ENCODE results near the gene PARP1. TPM values are rescaled to one million over a fixed set of nuclear protein-coding genes. Genes with fewer than 3 reads are reported as not detected.
A peak's percentile ranks its signal among the peaks of the same experiment; 100 is the strongest.

The PARP1 gene
- total RNA-seq, 1 donor from 2014 or later = 18.4 TPM

DNA sequence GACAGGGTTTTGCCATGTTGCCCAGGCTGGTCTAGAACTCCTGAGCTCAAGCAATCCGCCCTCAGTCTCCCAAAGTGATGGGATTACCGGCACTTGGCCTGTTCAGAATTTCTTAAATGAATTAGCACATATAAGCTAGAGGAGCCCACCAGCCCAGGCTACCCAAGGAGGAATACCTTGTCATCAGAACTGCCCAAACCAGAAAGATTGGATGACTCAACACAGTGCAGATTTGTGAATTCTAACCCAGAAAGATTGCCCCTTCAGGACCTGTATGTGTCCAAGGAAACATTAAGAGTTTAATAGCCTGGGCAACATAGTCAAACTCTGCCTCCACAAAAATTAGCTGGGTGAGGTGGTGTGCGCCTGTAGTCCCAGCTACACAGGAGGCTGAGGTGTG is 84.9 kb downstream of the PARP1 start:
- DNase-seq (ENCODE audit: low read depth) (peak; percentile 37), FAIRE-seq (no peak)
- H3K27me3 ChIP-seq (ENCODE audit: control insufficient read depth, insufficient read depth, low read length) = no peaks in the 10 kb centered on the region
- no peaks in the 10 kb centered on the region for H3K36me3 ChIP-seq (ENCODE audit: control insufficient read depth, insufficient read depth, low read length)
- H3K4me3 ChIP-seq (ENCODE audit: low read depth, low read length) = no peak overlapping the region
- TF ChIP-seq, protein P1, sequence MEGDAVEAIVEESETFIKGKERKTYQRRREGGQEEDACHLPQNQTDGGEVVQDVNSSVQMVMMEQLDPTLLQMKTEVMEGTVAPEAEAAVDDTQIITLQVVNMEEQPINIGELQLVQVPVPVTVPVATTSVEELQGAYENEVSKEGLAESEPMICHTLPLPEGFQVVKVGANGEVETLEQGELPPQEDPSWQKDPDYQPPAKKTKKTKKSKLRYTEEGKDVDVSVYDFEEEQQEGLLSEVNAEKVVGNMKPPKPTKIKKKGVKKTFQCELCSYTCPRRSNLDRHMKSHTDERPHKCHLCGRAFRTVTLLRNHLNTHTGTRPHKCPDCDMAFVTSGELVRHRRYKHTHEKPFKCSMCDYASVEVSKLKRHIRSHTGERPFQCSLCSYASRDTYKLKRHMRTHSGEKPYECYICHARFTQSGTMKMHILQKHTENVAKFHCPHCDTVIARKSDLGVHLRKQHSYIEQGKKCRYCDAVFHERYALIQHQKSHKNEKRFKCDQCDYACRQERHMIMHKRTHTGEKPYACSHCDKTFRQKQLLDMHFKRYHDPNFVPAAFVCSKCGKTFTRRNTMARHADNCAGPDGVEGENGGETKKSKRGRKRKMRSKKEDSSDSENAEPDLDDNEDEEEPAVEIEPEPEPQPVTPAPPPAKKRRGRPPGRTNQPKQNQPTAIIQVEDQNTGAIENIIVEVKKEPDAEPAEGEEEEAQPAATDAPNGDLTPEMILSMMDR (IDR thresholded peaks at IDR 0.05; ENCODE audit: insufficient read depth, low read length, severe bottlenecking) = no peak

DNA sequence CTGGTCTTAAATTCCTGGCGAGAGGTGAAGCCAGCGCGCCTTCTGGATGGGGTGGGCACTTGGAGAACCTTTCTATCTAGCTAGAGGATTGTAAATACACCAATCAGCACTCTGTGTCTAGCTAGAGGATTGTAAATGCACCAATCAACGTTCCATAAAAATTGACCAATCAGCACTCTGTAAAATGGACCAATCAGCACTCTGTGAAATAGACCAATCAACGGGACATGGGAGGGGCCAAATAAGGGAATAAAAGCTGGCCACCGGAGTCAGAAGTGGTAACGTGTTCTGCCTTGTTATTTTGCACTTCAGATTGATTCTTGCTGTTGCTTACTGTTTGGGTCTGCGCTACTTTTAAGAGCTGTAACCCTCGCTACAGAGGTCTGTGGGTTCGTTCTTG is 87.0 kb downstream of the PARP1 start:
- no peaks in the 10 kb centered on the region for H3K27me3 ChIP-seq (ENCODE audit: control insufficient read depth, insufficient read depth, low read length)

DNA sequence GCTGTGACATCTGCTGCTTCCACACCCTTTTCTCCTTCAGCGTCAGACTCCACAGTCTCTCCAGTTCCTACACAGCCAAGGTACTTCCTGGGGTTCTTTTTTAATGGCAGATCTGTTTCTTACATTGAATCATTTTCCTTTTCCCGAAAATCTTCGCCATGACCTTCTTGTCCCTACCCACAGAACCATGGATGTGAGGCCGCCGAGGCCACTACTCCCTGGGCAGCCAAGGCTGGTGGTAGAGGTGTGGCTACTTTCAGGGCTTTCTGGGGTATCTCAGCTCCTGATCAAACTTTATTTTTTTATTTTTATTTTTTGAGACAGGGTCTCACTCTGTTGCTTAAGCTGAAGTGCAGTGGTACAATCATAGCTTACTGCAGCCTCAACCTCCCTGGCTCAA is 89.4 kb downstream of the PARP1 start:
- H3K36me3 ChIP-seq (ENCODE audit: control insufficient read depth, insufficient read depth, low read length) = no peaks in the 10 kb centered on the region
- H3K27me3 ChIP-seq (ENCODE audit: control insufficient read depth, insufficient read depth, low read length) = no peaks in the 10 kb centered on the region
- FAIRE-seq = no peak
- TF ChIP-seq, protein P1 (IDR thresholded peaks at IDR 0.05; ENCODE audit: insufficient read depth, low read length, severe bottlenecking) = no peak
- DNase-seq (ENCODE audit: low read depth) = no peak
- no peak overlapping the region for H3K4me3 ChIP-seq (ENCODE audit: low read depth, low read length)

More for the DNA sequence above, 87.0 kb downstream of the PARP1 start:
- H3K4me3 ChIP-seq (ENCODE audit: low read depth, low read length) = no peak overlapping the region
- TF ChIP-seq, protein P1 (IDR thresholded peaks at IDR 0.05; ENCODE audit: insufficient read depth, low read length, severe bottlenecking) = no peak
- no peak for FAIRE-seq
- H3K36me3 ChIP-seq (ENCODE audit: control insufficient read depth, insufficient read depth, low read length) = no peaks in the 10 kb centered on the region
- DNase-seq (ENCODE audit: low read depth) = no peak

DNA sequence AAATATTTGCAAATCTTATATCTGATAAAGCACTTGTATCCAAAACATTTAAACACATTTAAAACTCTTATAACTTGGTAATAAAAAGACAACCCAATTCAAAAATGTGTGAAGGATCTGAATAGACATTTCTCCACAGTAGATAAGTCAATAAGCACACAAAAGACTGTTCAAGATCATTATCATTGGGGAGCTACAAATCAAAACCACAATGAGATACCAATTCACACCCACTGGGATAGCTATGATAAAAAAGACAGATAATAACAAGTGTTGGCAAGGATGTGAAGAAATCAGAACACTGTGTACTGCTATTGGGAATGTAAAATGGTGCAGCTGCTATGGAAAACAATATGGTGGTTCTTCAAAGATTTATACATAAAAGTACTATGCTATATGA is 93.8 kb downstream of the PARP1 start:
- TF ChIP-seq, protein P1 (IDR thresholded peaks at IDR 0.05; ENCODE audit: insufficient read depth, low read length, severe bottlenecking) = no peak

DNA sequence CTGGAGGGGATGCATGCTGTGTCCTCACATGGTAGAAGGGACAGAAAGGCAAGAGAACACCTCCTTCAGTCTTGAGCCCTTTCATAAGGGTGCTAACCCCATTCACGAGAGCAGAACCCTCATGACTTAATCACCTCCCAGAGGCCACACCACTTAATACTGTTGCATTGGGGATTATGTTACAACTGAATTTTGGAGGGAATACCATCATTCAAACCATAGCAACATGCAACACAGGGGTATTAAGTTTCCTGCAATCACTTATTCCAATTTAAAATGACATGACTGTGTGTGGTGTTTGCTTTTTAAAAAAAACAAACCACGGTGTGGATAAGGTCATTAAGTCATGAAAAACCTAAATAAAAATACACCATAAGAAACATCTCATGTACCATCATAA is 95.8 kb downstream of the PARP1 start:
- DNase-seq (ENCODE audit: low read depth) (no peak), FAIRE-seq (no peak)
- Histone ChIP-seq H3K27me3 (ENCODE audit: control insufficient read depth, insufficient read depth, low read length) (no peaks in the 10 kb centered on the region), H3K4me3 (ENCODE audit: low read depth, low read length) (no peak overlapping the region), H3K36me3 (ENCODE audit: control insufficient read depth, insufficient read depth, low read length) (no peaks in the 10 kb centered on the region)
- TF ChIP-seq, protein P1 (IDR thresholded peaks at IDR 0.05; ENCODE audit: insufficient read depth, low read length, severe bottlenecking) = no peak

More for the DNA sequence above, 93.8 kb downstream of the PARP1 start:
- Histone ChIP-seq H3K4me3 (ENCODE audit: low read depth, low read length) (no peak overlapping the region), H3K27me3 (ENCODE audit: control insufficient read depth, insufficient read depth, low read length) (no peaks in the 10 kb centered on the region), H3K36me3 (ENCODE audit: control insufficient read depth, insufficient read depth, low read length) (no peaks in the 10 kb centered on the region)
- no peak for FAIRE-seq
- DNase-seq (ENCODE audit: low read depth) = no peak

DNA sequence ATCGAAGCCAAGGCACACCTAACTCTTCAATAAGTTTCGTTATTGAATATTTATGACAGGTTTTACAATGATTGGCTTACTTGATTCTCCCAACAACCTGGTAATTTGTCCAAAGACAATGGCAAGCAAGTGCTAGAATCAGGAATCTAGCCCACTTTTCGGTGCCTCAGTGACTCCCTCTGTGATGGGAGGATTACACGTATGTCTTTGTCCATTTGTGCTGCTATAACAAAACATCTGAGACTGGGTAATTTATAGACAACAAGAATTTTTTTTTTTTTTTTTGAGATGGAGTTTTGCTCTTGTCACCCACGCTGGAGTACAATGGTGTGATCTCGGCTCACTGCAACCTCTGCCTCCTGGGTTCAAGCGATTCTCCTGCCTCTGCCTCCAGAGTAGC is 96.5 kb downstream of the PARP1 start:
- Histone ChIP-seq H3K4me3 (ENCODE audit: low read depth, low read length) (no peak overlapping the region), H3K36me3 (ENCODE audit: control insufficient read depth, insufficient read depth, low read length) (no peaks in the 10 kb centered on the region), H3K27me3 (ENCODE audit: control insufficient read depth, insufficient read depth, low read length) (no peaks in the 10 kb centered on the region)
- no peak for DNase-seq (ENCODE audit: low read depth)
- TF ChIP-seq, protein P1 (IDR thresholded peaks at IDR 0.05; ENCODE audit: insufficient read depth, low read length, severe bottlenecking) = no peak
- no peak for FAIRE-seq

Data from bronchial epithelial cell (primary cell).